Mononuclear cell (primary cell): ENCODE results near the gene NOTCH1. TPM values are rescaled to one million over a fixed set of nuclear protein-coding genes. Genes with fewer than 3 reads are reported as not detected.

Source experiments
- H3K27me3 ChIP-seq: 2 replicates; pipeline ENCODE4 v1.6.0; 2011; ENCODE audit warnings: low read length, control low read depth; ENCODE audit not compliant: insufficient read depth
- H3K4me1 ChIP-seq: 2 replicates; pipeline ENCODE4 v1.5.1; 2011; ENCODE audit warnings: mild to moderate bottlenecking, low read length, control low read depth; ENCODE audit not compliant: insufficient read depth
- H3K4me3 ChIP-seq: 2 replicates; pipeline ENCODE4 v1.5.1; 2011; ENCODE audit warnings: mild to moderate bottlenecking, low read length, moderate library complexity
- H3K9me3 ChIP-seq: 2 replicates; pipeline ENCODE4 v1.5.1; 2011; ENCODE audit warnings: low read depth, mild to moderate bottlenecking, control low read depth, low read length
- total RNA-seq: library from RNA; depleted of rRNA; stranded (reverse); fragments of >200 nt; gene quantifications from one replicate; pipeline ENCODE4 v1.2.3, GENCODE V29; 2012

Gene NOTCH1
- total RNA-seq, 1 donor = 28.1 TPM

DNA sequence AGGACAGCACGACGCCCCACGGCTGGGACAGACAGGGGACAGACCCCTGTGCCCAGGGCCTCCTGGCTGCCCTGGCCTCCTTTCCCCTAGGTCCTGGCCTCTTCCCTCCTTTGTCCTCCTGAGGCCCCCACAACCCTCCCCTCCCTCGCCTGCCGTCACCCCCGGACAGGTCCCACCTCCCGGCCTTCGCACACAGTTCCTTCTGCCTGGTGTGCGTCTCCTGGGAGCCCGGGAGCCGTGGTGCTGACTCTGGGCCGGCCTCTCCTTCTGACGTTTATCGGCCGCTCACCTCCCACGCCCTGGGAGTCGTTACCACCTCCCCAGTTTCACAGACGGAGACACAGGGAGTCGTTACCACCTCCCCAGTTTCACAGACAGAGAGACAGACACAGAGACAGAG lies 25.1 kb upstream of the NOTCH1 start:
- H3K27me3 ChIP-seq = no peaks in the 10 kb centered on the region
- peaks cover 3% of the 10 kb centered on the region for H3K4me1 ChIP-seq
- no peak overlapping the region for H3K4me3 ChIP-seq
- no peaks in the 10 kb centered on the region for H3K9me3 ChIP-seq

DNA sequence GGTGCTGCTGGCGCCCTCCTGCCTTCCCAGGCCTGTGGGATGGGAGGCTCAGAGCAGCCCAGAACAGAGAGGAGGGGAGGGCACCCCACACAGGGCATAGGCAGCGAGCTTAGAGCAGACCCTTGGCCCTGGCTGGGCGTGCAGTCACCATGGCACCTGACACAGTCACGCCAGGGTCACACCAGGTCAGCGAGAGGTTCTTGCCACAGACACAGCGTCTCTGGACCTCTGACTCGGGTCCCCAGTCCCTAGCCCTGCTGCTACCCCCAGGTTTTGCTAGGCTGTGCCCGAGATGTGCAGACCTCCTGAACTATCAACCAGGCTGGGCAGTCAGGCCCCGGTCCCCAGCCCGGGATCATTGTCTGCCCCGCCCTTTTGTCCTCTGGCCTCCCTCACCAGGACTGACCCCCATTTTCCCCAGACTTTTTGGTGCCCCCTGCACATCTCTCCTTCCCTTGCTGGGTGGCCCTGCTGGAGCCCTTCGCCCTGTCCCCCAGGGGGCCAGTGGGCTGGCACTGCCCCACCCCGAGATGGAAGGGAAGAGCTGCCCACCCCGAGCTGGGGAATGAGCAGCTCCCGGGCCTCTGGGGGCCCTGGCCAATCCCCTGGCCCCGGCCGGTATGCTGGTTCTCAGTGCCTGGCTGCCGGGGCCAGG lies 24.5 kb upstream of the NOTCH1 start:
- peaks cover 9% of the 10 kb centered on the region for H3K4me1 ChIP-seq

GRCh38 chr9:136569526-136570148 lies 23.8 kb upstream of the NOTCH1 start:
- no peaks in the 10 kb centered on the region for H3K9me3 ChIP-seq
- peaks cover 16% of the 10 kb centered on the region for H3K4me1 ChIP-seq
- no peaks in the 10 kb centered on the region for H3K27me3 ChIP-seq
- no peak overlapping the region for H3K4me3 ChIP-seq

More for the DNA sequence above, 24.5 kb upstream of the NOTCH1 start:
- no peaks in the 10 kb centered on the region for H3K27me3 ChIP-seq
- H3K9me3 ChIP-seq = no peaks in the 10 kb centered on the region
- no peak overlapping the region for H3K4me3 ChIP-seq

- H3K27me3 ChIP-seq = no peaks in the 10 kb centered on the region
- H3K9me3 ChIP-seq = no peaks in the 10 kb centered on the region
- H3K4me1 ChIP-seq = peaks cover 28% of the 10 kb centered on the region
- H3K4me3 ChIP-seq = no peak overlapping the region
Measured at GRCh38 chr9:136568288-136569081, 22.6 kb upstream of the NOTCH1 start.

DNA sequence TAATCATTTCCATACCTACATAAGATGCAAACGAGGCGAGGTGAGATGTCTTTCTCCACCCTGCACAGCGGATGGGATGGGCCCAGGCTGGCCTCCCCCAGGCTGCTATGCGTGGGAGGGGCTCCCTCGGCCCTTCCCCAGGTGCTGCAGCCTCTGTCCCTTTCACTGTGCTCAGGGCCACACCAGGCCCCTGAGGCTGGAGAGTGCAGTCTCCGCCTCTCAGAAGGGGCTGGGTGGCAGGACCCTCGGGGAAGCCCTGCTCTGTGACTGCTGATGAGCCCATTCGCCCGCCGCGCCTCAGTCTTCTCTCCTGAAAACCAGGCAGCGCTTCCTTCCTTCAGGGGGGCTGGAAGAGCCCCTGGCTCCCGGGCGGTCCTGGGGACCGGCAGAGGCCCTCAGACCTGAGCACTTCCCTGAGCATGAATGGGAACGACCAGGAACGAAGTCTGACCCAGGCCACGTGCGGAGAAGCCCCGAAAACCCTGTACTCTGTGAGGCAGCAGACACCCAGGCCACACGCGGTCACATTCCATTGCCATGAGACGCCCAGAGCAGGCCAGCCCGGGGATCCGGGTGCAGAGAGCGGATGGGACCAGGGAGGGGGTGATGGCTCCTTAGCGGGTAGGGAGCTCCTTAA lies 21.9 kb upstream of the NOTCH1 start:
- H3K9me3 ChIP-seq = no peaks in the 10 kb centered on the region
- peaks cover 35% of the 10 kb centered on the region for H3K4me1 ChIP-seq
- no peaks in the 10 kb centered on the region for H3K27me3 ChIP-seq
- H3K4me3 ChIP-seq = no peak overlapping the region

DNA sequence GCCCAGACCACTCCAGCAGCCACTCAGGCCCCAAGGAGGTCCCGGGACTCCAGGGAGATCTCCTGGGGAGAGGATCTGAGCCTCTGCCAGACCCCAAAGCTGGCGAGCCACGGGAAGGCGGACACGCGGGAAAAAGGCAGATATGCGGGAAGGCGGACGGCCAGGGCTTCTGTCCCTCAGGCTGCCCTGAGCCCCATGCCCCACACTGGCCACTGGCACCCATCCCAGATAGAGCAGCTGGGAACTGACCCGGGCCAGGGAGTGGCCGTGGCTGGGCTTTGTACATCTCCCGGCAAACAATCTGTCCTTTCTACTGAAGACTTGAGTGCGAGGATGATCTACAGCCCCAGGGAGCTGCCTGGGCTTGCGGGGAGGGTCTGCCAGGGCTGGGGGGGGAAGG lies 21.1 kb upstream of the NOTCH1 start:
- Histone ChIP-seq H3K4me1 (peaks cover 42% of the 10 kb centered on the region), H3K4me3 (no peak overlapping the region), H3K9me3 (no peaks in the 10 kb centered on the region), H3K27me3 (no peaks in the 10 kb centered on the region)

- no peaks in the 10 kb centered on the region for H3K9me3 ChIP-seq
- peaks cover 42% of the 10 kb centered on the region for H3K4me1 ChIP-seq
- H3K27me3 ChIP-seq = no peaks in the 10 kb centered on the region
- H3K4me3 ChIP-seq = no peak overlapping the region
Measured at GRCh38 chr9:136566553-136566895, 20.7 kb upstream of the NOTCH1 start.

- H3K4me3 ChIP-seq = no peak overlapping the region
- no peaks in the 10 kb centered on the region for H3K27me3 ChIP-seq
- peaks cover 46% of the 10 kb centered on the region for H3K4me1 ChIP-seq
- no peaks in the 10 kb centered on the region for H3K9me3 ChIP-seq
Measured at GRCh38 chr9:136565715-136566552, 20.1 kb upstream of the NOTCH1 start.

DNA sequence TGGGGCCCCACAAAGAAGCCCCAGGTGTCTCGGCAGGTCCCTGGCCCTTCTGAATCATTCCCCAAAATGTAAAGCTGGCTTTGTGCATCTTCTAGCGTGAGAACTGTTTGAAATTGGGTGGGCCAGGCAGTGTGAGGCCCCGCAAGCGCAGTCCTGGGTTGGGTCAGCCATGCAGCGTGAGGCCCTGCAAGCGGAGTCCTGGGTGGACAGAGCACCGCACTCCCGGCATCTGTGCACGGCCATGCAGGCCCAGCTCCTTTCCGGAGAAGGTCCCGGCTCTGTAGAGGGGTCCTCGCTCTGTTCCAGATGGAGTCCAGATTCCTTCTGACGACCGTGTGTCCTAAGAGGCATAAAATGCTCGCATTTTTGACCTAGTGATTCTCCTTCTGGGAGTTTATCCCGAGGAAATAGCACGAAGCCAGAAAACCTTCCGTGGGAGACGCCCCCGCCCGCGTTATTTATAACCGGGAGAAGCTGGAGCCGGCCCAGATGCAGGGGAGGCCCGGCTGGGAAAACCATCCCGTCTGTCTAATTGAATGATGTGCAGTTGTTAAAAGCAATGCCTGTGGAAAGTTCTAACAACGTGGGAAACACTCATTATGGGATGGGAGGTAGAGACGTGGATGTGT lies 19.4 kb upstream of the NOTCH1 start:
- no peaks in the 10 kb centered on the region for H3K27me3 ChIP-seq
- H3K4me1 ChIP-seq = peaks cover 54% of the 10 kb centered on the region
- H3K4me3 ChIP-seq = no peak overlapping the region
- no peaks in the 10 kb centered on the region for H3K9me3 ChIP-seq

GRCh38 chr9:136564379-136564988 lies 18.6 kb upstream of the NOTCH1 start:
- H3K4me3 ChIP-seq = no peak overlapping the region
- peaks cover 61% of the 10 kb centered on the region for H3K4me1 ChIP-seq

DNA sequence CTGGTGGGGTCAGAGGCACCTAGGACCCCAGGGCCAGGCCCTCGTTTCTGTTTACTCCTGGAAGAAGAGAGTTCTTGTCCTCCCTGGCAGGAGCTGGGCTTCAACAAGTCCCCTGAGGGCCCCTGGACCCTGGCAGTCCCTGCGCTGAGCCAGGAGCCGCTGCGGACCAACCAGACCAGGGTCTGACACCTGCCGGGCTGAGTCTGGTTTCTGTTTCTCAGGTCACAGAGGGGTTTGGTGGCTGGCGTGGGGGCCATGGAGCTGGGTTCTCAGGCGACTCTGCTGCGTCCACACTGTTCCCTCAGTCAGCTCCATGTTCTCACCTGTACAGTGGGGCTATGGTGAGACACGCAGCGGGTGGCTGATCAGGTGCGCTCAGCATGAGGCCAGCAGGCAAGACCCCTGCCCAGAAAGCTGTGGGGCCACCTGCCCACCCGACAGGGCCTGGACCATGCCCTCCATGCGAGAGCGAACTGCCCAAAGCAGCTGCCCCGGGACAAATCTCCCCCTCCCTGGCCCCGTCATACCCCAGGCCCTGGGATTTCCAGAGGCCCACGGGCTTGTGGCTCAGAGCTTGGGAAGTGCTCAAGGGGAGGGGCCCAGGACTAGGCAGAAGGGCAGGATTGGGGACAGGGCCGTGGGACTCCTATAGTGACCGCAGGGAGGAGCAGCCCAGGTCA lies 17.9 kb upstream of the NOTCH1 start:
- Histone ChIP-seq H3K9me3 (no peaks in the 10 kb centered on the region), H3K27me3 (no peaks in the 10 kb centered on the region), H3K4me1 (peaks cover 68% of the 10 kb centered on the region), H3K4me3 (no peak overlapping the region)

More at GRCh38 chr9:136564379-136564988, 18.6 kb upstream of the NOTCH1 start:
- no peaks in the 10 kb centered on the region for H3K27me3 ChIP-seq
- no peaks in the 10 kb centered on the region for H3K9me3 ChIP-seq

GRCh38 chr9:136562746-136563495 lies 17.1 kb upstream of the NOTCH1 start:
- Histone ChIP-seq H3K9me3 (no peaks in the 10 kb centered on the region), H3K4me3 (no peak overlapping the region), H3K4me1 (peaks cover 76% of the 10 kb centered on the region), H3K27me3 (no peaks in the 10 kb centered on the region)

GRCh38 chr9:136561779-136562178 lies 15.9 kb upstream of the NOTCH1 start:
- no peak overlapping the region for H3K4me3 ChIP-seq
- H3K27me3 ChIP-seq = no peaks in the 10 kb centered on the region
- peaks cover 87% of the 10 kb centered on the region for H3K4me1 ChIP-seq
- no peaks in the 10 kb centered on the region for H3K9me3 ChIP-seq
